Brain microvascular endothelial cell (primary cell): ENCODE measurements around the gene ANKRD39.
"Not testable (repeated sequence)": the region's sequence is repeated elsewhere in the genome, so short reads cannot be mapped to it uniquely, and the experiment has no call there.

ENCODE experiments used
- DNase-seq: peaks from one replicate; pipeline ENCODE4 v3.0.0-alpha.2; 2020
- H3K27ac ChIP-seq: fragments of 250-450 bp; sonication (Bioruptor Pico); 2 replicates; pipeline ENCODE4 v1.5.1; 2020; ENCODE audit warnings: mild to moderate bottlenecking, moderate library complexity
- H3K27me3 ChIP-seq: fragments of 250-450 bp; sonication (Bioruptor Pico); replicated peaks from 2 replicates; pipeline ENCODE4 v1.5.1; 2020; ENCODE audit warnings: mild to moderate bottlenecking
- H3K36me3 ChIP-seq: fragments of 250-450 bp; sonication (Bioruptor Pico); replicated peaks from 2 replicates; pipeline ENCODE4 v1.5.1; 2020; ENCODE audit warnings: mild to moderate bottlenecking
- H3K4me3 ChIP-seq: 2 replicates; pipeline ENCODE4 v1.5.1; 2011; ENCODE audit warnings: low read depth, mild to moderate bottlenecking, control low read depth, low read length, moderate library complexity
- CTCF ChIP-seq: IDR thresholded peaks from 2 replicates; pipeline ENCODE4 v1.5.1; 2011; ENCODE audit warnings: low read depth, mild to moderate bottlenecking, moderate library complexity, low read length, control low read depth, inconsistent platforms; ENCODE audit errors: missing control alignments
- in situ Hi-C: cut with HindIII; loops from 2 replicates; pipeline ENCODE4 v1.10.0; 2017; ENCODE audit warnings: low sequenced_read_pairs, low pct_ligation_motif_present

ANKRD39 gene

GRCh38 chr2:96809216-96809882, 48.5 kb downstream of the ANKRD39 start:
- Histone ChIP-seq H3K27ac (no peak overlapping the region), H3K36me3 (no peaks in the 10 kb centered on the region), H3K27me3 (no peaks in the 10 kb centered on the region), H3K4me3 (no peak overlapping the region)
- DNase-seq = no peak
- no peak for TF ChIP-seq CTCF
- in situ Hi-C loops = no loop called here

GRCh38 chr2:96808176-96808837, 49.5 kb downstream of the ANKRD39 start:
- no peaks in the 10 kb centered on the region for H3K27me3 ChIP-seq
- H3K27ac ChIP-seq = no peak overlapping the region
- DNase-seq = no peak
- no peaks in the 10 kb centered on the region for H3K36me3 ChIP-seq
- in situ Hi-C loops = no loop called here
- no peak overlapping the region for H3K4me3 ChIP-seq
- no peak for TF ChIP-seq CTCF

- Histone ChIP-seq H3K36me3 (no peaks in the 10 kb centered on the region), H3K4me3 (no peak overlapping the region), H3K27me3 (no peaks in the 10 kb centered on the region), H3K27ac (no peak overlapping the region)
- no peak for DNase-seq
- in situ Hi-C loops = no loop called here
- no peak for TF ChIP-seq CTCF
Measured at GRCh38 chr2:96807127-96807471, 50.7 kb downstream of the ANKRD39 start.

GRCh38 chr2:96806468-96807126, 51.2 kb downstream of the ANKRD39 start:
- H3K4me3 ChIP-seq = no peak overlapping the region
- in situ Hi-C loops = no loop called here

GRCh38 chr2:96805946-96806345, 51.9 kb downstream of the ANKRD39 start:
- H3K27ac ChIP-seq, H3K36me3 ChIP-seq, DNase-seq, in situ Hi-C loops, H3K4me3 ChIP-seq, H3K27me3 ChIP-seq: not testable (repeated sequence)

More at GRCh38 chr2:96806468-96807126, 51.2 kb downstream of the ANKRD39 start:
- DNase-seq = no peak
- no peak overlapping the region for H3K27ac ChIP-seq
- no peak for TF ChIP-seq CTCF
- no peaks in the 10 kb centered on the region for H3K27me3 ChIP-seq
- H3K36me3 ChIP-seq = no peaks in the 10 kb centered on the region

- no peak for TF ChIP-seq CTCF
- Histone ChIP-seq H3K36me3 (no peaks in the 10 kb centered on the region), H3K27me3 (no peaks in the 10 kb centered on the region), H3K4me3 (no peak overlapping the region), H3K27ac (no peak overlapping the region)
- no peak for DNase-seq
- in situ Hi-C loops = no loop called here
Measured at GRCh38 chr2:96804986-96805385, 52.8 kb downstream of the ANKRD39 start.
